ENCODE measurements around the gene ABLIM3. TPM values are rescaled to one million over a fixed set of nuclear protein-coding genes. Genes with fewer than 3 reads are reported as not detected.

Gene ABLIM3
- polyA plus RNA-seq, 1 of the 3 experiments (the other 2 are of a cell fraction): 5.9 TPM

DNA sequence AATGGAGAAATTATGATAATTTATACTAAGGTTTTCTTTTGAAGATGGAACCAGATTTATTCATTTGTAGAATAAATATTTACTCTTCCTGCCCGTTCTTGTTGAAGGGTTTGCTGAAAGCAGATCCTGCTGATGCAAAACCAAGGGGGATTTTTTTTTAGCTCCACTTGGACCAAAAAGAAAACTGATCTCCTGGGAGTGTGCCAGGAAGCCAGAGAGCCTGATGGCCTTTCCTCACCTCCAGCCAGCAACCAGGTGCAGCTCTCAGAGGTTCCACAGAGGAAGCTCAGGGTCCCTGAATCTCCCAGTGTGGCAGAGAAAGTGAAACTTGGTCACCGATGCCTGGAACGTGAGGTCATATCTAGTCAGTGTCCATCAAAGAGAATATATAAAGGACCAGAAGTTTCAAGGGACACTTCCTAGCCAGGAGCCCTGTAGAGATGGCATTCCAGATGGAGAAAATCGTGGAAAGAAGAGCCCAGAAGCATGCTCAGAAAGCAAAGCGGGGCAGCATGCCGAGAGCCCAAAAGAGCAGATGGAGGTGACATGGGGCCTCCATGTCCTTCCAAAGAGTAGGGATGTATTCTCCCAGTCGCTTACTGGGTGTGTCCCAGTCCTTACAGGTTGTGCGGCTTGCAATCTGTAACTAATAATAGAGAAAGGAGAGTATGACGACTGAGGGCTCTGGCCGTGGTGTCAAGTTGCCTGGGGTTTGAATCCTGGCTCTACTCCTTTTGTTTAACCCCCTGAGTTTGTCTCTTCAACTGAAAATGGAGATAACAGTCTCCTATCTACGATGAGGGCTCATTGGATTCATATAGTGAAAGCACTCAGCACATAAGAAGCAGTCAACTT is 142.6 kb downstream of the ABLIM3 start:
- H3K4me1 ChIP-seq (ENCODE audit: control insufficient read depth in 1 of 2, insufficient read depth in 2 of 2, low read depth in 1 of 2, low read length in 1 of 2): no peaks in the 10 kb centered on the region; a peak in 1 of 4 replicates
- no peaks in the 10 kb centered on the region for H3K79me2 ChIP-seq (ENCODE audit: insufficient read depth)
- no peaks in the 10 kb centered on the region for H3K36me3 ChIP-seq (replicated peaks in 1 of 2; ENCODE audit: control insufficient read depth in 1 of 2, insufficient read depth in 2 of 2, low read length in 1 of 2)
- no peaks in the 10 kb centered on the region for H3K9me3 ChIP-seq
- no peak overlapping the region for H3K4me2 ChIP-seq
- ChIA-PET CTCF (no interaction called here), POLR2A (no interaction called here)
- H3F3A ChIP-seq (replicated peaks; ENCODE audit: insufficient read depth): peaks cover 5% of the 10 kb centered on the region
- H3K9me2 ChIP-seq: no peaks in the 10 kb centered on the region
- H4K20me1 ChIP-seq (ENCODE audit: insufficient read depth): no peaks in the 10 kb centered on the region
- 81% methylated on average over 11 of the region's 11 CpGs for WGBS (ENCODE audit: low lambda C conversion rate)
- H3K27ac ChIP-seq (ENCODE audit: low read depth in 2 of 2, low read length in 1 of 2): no peak overlapping the region
- H3K9ac ChIP-seq: no peak overlapping the region
- H3K4me3 ChIP-seq (ENCODE audit: low read depth in 2 of 2, low read length in 1 of 2): no peak overlapping the region
- H2AFZ ChIP-seq (ENCODE audit: low read depth): no peak overlapping the region
- H3K27me3 ChIP-seq (ENCODE audit: insufficient read depth): no peaks in the 10 kb centered on the region
- no peak for DNase-seq
- TF ChIP-seq, protein P1, sequence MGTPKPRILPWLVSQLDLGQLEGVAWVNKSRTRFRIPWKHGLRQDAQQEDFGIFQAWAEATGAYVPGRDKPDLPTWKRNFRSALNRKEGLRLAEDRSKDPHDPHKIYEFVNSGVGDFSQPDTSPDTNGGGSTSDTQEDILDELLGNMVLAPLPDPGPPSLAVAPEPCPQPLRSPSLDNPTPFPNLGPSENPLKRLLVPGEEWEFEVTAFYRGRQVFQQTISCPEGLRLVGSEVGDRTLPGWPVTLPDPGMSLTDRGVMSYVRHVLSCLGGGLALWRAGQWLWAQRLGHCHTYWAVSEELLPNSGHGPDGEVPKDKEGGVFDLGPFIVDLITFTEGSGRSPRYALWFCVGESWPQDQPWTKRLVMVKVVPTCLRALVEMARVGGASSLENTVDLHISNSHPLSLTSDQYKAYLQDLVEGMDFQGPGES (IDR thresholded peaks at IDR 0.05; ENCODE audit: low read depth, low read length): no peak
- TF ChIP-seq RAD21 (IDR thresholded peaks at IDR 0.05; ENCODE audit: low read length) (no peak), MEF2A (IDR thresholded peaks at IDR 0.05; ENCODE audit: borderline replicate concordance, low read depth) (no peak), TEAD4 (IDR thresholded peaks at IDR 0.05; ENCODE audit: borderline replicate concordance, insufficient read depth) (no peak)

GRCh38 chr5:149284501-149284900 is 143.2 kb downstream of the ABLIM3 start:
- H4K20me1 ChIP-seq (ENCODE audit: insufficient read depth): no peaks in the 10 kb centered on the region
- 81% methylated on average over 5 of the region's 5 CpGs for WGBS (ENCODE audit: low lambda C conversion rate)
- H3K4me2 ChIP-seq: no peak overlapping the region
- TF ChIP-seq EZH2phosphoT487 (IDR thresholded peaks at IDR 0.05; ENCODE audit: borderline replicate concordance, low read depth): no peak
- TF ChIP-seq, protein P2, sequence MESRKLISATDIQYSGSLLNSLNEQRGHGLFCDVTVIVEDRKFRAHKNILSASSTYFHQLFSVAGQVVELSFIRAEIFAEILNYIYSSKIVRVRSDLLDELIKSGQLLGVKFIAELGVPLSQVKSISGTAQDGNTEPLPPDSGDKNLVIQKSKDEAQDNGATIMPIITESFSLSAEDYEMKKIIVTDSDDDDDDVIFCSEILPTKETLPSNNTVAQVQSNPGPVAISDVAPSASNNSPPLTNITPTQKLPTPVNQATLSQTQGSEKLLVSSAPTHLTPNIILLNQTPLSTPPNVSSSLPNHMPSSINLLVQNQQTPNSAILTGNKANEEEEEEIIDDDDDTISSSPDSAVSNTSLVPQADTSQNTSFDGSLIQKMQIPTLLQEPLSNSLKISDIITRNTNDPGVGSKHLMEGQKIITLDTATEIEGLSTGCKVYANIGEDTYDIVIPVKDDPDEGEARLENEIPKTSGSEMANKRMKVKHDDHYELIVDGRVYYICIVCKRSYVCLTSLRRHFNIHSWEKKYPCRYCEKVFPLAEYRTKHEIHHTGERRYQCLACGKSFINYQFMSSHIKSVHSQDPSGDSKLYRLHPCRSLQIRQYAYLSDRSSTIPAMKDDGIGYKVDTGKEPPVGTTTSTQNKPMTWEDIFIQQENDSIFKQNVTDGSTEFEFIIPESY (IDR thresholded peaks at IDR 0.05; ENCODE audit: borderline replicate concordance, low read depth): no peak
- TF ChIP-seq RCOR1 (IDR thresholded peaks at IDR 0.05; ENCODE audit: low read length): no peak
- TF ChIP-seq, protein P3, sequence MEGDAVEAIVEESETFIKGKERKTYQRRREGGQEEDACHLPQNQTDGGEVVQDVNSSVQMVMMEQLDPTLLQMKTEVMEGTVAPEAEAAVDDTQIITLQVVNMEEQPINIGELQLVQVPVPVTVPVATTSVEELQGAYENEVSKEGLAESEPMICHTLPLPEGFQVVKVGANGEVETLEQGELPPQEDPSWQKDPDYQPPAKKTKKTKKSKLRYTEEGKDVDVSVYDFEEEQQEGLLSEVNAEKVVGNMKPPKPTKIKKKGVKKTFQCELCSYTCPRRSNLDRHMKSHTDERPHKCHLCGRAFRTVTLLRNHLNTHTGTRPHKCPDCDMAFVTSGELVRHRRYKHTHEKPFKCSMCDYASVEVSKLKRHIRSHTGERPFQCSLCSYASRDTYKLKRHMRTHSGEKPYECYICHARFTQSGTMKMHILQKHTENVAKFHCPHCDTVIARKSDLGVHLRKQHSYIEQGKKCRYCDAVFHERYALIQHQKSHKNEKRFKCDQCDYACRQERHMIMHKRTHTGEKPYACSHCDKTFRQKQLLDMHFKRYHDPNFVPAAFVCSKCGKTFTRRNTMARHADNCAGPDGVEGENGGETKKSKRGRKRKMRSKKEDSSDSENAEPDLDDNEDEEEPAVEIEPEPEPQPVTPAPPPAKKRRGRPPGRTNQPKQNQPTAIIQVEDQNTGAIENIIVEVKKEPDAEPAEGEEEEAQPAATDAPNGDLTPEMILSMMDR (IDR thresholded peaks at IDR 0.05): no peak
- TF ChIP-seq USF1 (IDR thresholded peaks at IDR 0.05; ENCODE audit: borderline replicate concordance, low read depth): no peak
- no peak for TF ChIP-seq CHD2 (IDR thresholded peaks at IDR 0.05; ENCODE audit: low read length, partially characterized antibody)
- no peak for TF ChIP-seq NRF1 (IDR thresholded peaks at IDR 0.05; ENCODE audit: low read depth, low read length)
- H3K79me2 ChIP-seq (ENCODE audit: insufficient read depth): no peaks in the 10 kb centered on the region
- H3K9ac ChIP-seq: no peak overlapping the region
- ChIA-PET POLR2A (no interaction called here), CTCF (no interaction called here)
- no peak overlapping the region for H3K4me3 ChIP-seq (ENCODE audit: low read depth in 2 of 2, low read length in 1 of 2)
- no peaks in the 10 kb centered on the region for H3K9me2 ChIP-seq
- no peaks in the 10 kb centered on the region for H3K36me3 ChIP-seq (replicated peaks in 1 of 2; ENCODE audit: control insufficient read depth in 1 of 2, insufficient read depth in 2 of 2, low read length in 1 of 2)
- no peak overlapping the region for H3K27ac ChIP-seq (ENCODE audit: low read depth in 2 of 2, low read length in 1 of 2)
- H3F3A ChIP-seq (replicated peaks; ENCODE audit: insufficient read depth): peaks cover 5% of the 10 kb centered on the region
- no peak for DNase-seq
- H3K4me1 ChIP-seq (ENCODE audit: control insufficient read depth in 1 of 2, insufficient read depth in 2 of 2, low read depth in 1 of 2, low read length in 1 of 2): no peaks in the 10 kb centered on the region; a peak in 1 of 4 replicates
- H3K27me3 ChIP-seq (ENCODE audit: insufficient read depth): no peaks in the 10 kb centered on the region
- H2AFZ ChIP-seq (ENCODE audit: low read depth): no peak overlapping the region
- H3K9me3 ChIP-seq: no peaks in the 10 kb centered on the region
